SK-N-SH treated with all-trans-retinoic acid at 6 μM for 48 hours (cell line): Measurements from ENCODE around the gene C17orf107.

Experiments used
- ATAC-seq: fragments of 200-7000 bp; cut with Tn5 transposase; 3 replicates; pipeline ENCODE4 v1.9.1; 2020; ENCODE audit warnings: mild to moderate bottlenecking, moderate library complexity
- BACH2 ChIP-seq: fragments of 250-450 bp; sonication (Bioruptor Pico); IDR thresholded peaks from 2 replicates; pipeline ENCODE4 v1.9.0; 2021; ENCODE audit warnings: mild to moderate bottlenecking, borderline replicate concordance
- CSDC2 ChIP-seq: fragments of 250-450 bp; sonication (Bioruptor Pico); IDR thresholded peaks from 2 replicates; pipeline ENCODE4 v1.5.0; 2020; ENCODE audit warnings: mild to moderate bottlenecking, moderate library complexity
- ESRRG ChIP-seq: fragments of 250-450 bp; sonication (Bioruptor Pico); IDR thresholded peaks from 2 replicates; pipeline ENCODE4 v1.6.1; 2021; ENCODE audit warnings: mild to moderate bottlenecking
- ISL1 ChIP-seq: fragments of 250-450 bp; sonication (Bioruptor Pico); IDR thresholded peaks from 2 replicates; pipeline ENCODE4 v2.1.2; 2022; ENCODE audit warnings: mild to moderate bottlenecking, moderate library complexity
- OSR1 ChIP-seq: fragments of 250-450 bp; sonication (Bioruptor Pico); IDR thresholded peaks from 2 replicates; pipeline ENCODE4 v1.8.0; 2022; ENCODE audit warnings: moderate library complexity, mild to moderate bottlenecking, inconsistent platforms
- PPARA ChIP-seq: fragments of 250-450 bp; sonication (Bioruptor Pico); IDR thresholded peaks from 2 replicates; pipeline ENCODE4 v1.5.0; 2020; ENCODE audit warnings: mild to moderate bottlenecking, borderline replicate concordance
- RARB ChIP-seq: fragments of 250-450 bp; sonication (Bioruptor Pico); IDR thresholded peaks from 2 replicates; pipeline ENCODE4 v1.8.0; 2021; ENCODE audit warnings: mild to moderate bottlenecking, moderate library complexity
- SNAI2 ChIP-seq: fragments of 250-450 bp; sonication (Bioruptor Pico); IDR thresholded peaks from 2 replicates; pipeline ENCODE4 v1.5.0; 2020; ENCODE audit warnings: mild to moderate bottlenecking, moderate library complexity
- TCF4 ChIP-seq: fragments of 250-450 bp; sonication (Bioruptor Pico); IDR thresholded peaks from 2 replicates; pipeline ENCODE4 v1.8.0; 2021; ENCODE audit warnings: mild to moderate bottlenecking, moderate library complexity, borderline replicate concordance
- ZC3H10 ChIP-seq: fragments of 250-450 bp; sonication (Bioruptor Pico); IDR thresholded peaks from 2 replicates; pipeline ENCODE4 v1.5.1; 2021; ENCODE audit warnings: mild to moderate bottlenecking, moderate library complexity
- ZFP3 ChIP-seq: fragments of 250-450 bp; sonication (Bioruptor Pico); IDR thresholded peaks from 2 replicates; pipeline ENCODE4 v1.5.0; 2020; ENCODE audit warnings: mild to moderate bottlenecking, moderate library complexity
- ZFP30 ChIP-seq: fragments of 450-650 bp; formaldehyde crosslinking; IDR thresholded peaks from 2 replicates; pipeline ENCODE4 v1.5.0; 2022; ENCODE audit warnings: mild to moderate bottlenecking, moderate library complexity
- ZNF8 ChIP-seq: fragments of 450-650 bp; formaldehyde crosslinking; IDR thresholded peaks from 2 replicates; pipeline ENCODE4 v1.5.0; 2020; ENCODE audit warnings: mild to moderate bottlenecking, moderate library complexity
- TF ChIP-seq, protein P1 (sequence below): fragments of 250-450 bp; sonication (Bioruptor Pico); IDR thresholded peaks from 2 replicates; pipeline ENCODE4 v1.8.0; 2020; ENCODE audit warnings: mild to moderate bottlenecking, moderate library complexity, borderline replicate concordance
- TF ChIP-seq, protein P2 (sequence below): fragments of 250-450 bp; sonication (Bioruptor Pico); IDR thresholded peaks from 2 replicates; pipeline ENCODE4 v1.8.0; 2021; ENCODE audit warnings: low read depth, mild to moderate bottlenecking, moderate library complexity, borderline replicate concordance
- TF ChIP-seq, protein P3 (sequence below): fragments of 250-450 bp; sonication (Bioruptor Pico); IDR thresholded peaks from 2 replicates; pipeline ENCODE4 v1.5.1; 2020; ENCODE audit warnings: low read depth, mild to moderate bottlenecking, moderate library complexity

Gene C17orf107

DNA sequence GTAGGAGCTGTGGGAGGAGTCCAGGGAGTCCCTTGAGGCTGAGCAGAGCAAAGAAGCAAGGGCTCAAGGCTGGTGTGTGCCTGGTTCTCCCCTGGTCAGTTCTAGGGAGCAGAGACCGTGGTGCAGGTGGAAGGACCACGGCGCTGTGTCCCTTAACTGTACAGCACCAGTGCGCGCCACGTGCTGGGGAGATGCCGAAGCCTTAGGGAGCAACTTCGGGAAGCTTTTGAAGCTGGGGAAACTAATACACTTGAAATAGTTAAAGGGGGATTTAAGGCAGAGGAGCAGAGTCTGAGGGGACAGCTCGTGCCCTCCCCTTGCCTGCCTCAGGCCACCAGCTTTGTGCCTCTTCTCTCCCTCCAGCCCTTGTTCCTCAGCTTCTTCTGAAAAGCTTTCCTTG lies 38.7 kb upstream of the C17orf107 start (continued):
- TF ChIP-seq, protein P1, sequence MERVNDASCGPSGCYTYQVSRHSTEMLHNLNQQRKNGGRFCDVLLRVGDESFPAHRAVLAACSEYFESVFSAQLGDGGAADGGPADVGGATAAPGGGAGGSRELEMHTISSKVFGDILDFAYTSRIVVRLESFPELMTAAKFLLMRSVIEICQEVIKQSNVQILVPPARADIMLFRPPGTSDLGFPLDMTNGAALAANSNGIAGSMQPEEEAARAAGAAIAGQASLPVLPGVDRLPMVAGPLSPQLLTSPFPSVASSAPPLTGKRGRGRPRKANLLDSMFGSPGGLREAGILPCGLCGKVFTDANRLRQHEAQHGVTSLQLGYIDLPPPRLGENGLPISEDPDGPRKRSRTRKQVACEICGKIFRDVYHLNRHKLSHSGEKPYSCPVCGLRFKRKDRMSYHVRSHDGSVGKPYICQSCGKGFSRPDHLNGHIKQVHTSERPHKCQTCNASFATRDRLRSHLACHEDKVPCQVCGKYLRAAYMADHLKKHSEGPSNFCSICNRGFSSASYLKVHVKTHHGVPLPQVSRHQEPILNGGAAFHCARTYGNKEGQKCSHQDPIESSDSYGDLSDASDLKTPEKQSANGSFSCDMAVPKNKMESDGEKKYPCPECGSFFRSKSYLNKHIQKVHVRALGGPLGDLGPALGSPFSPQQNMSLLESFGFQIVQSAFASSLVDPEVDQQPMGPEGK (CRISPR knock-in tag), result no peak
- TF ChIP-seq SNAI2 (CRISPR knock-in tag) (no peak), ZC3H10 (no peak), ZFP30 (CRISPR knock-in tag) (no peak), ISL1 (CRISPR knock-in tag) (no peak)
- TF ChIP-seq, protein P2, sequence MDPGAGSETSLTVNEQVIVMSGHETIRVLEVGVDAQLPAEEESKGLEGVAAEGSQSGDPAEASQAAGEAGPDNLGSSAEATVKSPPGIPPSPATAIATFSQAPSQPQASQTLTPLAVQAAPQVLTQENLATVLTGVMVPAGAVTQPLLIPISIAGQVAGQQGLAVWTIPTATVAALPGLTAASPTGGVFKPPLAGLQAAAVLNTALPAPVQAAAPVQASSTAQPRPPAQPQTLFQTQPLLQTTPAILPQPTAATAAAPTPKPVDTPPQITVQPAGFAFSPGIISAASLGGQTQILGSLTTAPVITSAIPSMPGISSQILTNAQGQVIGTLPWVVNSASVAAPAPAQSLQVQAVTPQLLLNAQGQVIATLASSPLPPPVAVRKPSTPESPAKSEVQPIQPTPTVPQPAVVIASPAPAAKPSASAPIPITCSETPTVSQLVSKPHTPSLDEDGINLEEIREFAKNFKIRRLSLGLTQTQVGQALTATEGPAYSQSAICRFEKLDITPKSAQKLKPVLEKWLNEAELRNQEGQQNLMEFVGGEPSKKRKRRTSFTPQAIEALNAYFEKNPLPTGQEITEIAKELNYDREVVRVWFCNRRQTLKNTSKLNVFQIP (CRISPR knock-in tag), result no peak

DNA sequence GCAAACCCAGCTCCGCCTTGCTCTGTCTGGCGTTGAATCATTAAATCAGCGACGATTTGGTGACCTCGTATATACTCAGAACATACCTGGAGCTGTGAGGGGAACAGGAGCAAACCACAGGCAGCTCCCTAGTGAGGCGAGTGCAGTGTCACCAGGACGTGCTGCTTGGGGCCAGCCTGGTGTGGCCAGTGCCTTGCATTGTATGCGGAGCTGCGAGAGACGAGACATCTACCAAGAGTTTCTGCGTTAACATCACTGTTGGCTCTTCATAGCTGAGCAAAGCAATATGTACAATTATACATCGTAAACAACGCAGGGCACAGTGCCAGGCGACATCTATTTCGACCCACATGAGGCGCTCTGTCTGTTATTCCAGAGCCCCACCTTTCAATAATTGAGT lies 38.3 kb upstream of the C17orf107 start:
- TF ChIP-seq ZFP30 (CRISPR knock-in tag) (no peak), RARB (no peak), SNAI2 (CRISPR knock-in tag) (no peak), OSR1 (no peak), CSDC2 (CRISPR knock-in tag) (no peak), ZC3H10 (no peak), TCF4 (no peak), ESRRG (CRISPR knock-in tag) (no peak), PPARA (CRISPR knock-in tag) (no peak), BACH2 (CRISPR knock-in tag) (no peak), ISL1 (CRISPR knock-in tag) (no peak), ZNF8 (CRISPR knock-in tag) (no peak), ZFP3 (CRISPR knock-in tag) (no peak)
- TF ChIP-seq, protein P2 (CRISPR knock-in tag), result no peak
- TF ChIP-seq, protein P3, sequence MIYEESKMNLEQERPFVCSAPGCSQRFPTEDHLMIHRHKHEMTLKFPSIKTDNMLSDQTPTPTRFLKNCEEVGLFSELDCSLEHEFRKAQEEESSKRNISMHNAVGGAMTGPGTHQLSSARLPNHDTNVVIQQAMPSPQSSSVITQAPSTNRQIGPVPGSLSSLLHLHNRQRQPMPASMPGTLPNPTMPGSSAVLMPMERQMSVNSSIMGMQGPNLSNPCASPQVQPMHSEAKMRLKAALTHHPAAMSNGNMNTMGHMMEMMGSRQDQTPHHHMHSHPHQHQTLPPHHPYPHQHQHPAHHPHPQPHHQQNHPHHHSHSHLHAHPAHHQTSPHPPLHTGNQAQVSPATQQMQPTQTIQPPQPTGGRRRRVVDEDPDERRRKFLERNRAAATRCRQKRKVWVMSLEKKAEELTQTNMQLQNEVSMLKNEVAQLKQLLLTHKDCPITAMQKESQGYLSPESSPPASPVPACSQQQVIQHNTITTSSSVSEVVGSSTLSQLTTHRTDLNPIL (CRISPR knock-in tag), result no peak
- TF ChIP-seq, protein P1 (CRISPR knock-in tag), result no peak
- no peak for ATAC-seq

DNA sequence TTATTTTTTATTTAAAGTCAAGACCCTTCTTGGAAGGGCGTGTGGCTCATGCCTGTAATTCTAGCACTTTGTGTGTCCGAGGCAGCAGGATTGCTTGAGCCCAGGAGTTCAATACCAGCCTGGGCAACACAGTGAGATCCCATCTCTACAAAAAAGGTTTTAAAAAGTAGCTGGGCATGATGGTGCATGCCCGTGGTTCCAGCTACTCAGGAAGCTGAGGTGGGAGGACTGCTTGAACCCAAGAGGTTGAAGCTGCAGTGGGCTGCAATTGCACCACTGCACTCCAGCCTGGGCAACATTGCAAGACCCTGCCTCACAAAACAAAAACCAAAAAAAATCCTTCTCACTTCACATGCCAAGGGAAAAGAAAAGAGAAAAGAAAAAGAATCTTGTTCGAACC lies 36.6 kb upstream of the C17orf107 start:
- TF ChIP-seq, protein P3 (CRISPR knock-in tag), result no peak
- TF ChIP-seq ESRRG (CRISPR knock-in tag), result no peak
- TF ChIP-seq, protein P1 (CRISPR knock-in tag), result no peak
- no peak for TF ChIP-seq BACH2 (CRISPR knock-in tag)
- no peak for TF ChIP-seq RARB
- ATAC-seq, result no peak
